ENCODE measurements around the gene ARMCX4.
"Not testable (repeated sequence)": the region's sequence is repeated elsewhere in the genome, so short reads cannot be mapped to it uniquely, and the experiment has no call there.

ARMCX4 gene

DNA sequence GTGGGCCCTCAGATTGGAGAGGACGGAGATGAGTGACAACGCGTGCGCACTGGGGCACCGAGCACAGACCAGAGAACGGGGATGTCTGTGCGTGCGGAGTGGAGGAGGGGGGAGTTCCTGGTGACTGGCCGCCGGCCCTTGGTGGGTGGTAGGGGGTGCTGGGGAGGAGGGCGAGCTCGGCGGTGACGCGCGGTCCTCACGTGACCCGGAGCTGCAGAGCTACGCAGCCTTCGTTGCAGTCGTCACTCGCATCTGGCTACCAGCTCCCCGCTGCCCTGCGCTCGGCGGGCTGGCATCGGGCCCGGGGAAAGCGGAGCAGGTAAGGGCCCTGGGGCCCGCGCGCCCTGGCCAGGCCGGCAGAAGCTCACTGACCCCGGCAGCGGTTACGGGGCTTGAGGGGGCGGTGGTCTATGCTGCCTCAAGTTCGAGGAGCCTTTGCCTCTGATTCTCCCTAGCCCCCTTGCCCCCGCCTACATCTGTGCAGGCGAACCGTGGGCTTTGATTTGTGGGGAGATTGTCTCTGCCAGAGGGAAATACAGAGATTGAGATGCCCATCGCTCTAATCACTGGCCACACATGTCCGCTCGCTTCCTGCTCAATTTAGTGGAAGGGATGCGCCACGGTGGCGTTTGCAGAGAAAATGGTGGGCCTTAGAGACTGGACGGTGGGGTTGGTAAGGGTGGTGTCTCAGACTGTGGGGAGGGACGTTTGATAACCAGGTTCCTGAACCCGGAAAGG lies at the start of gene ARMCX4:
TSS of gene ARMCX4 (plus strand) at position 245 of the 738 bp plus-strand sequence. CDS start 3,134 bp downstream, outside the sequence.
- peak; percentile 85 for DNase-seq

DNA sequence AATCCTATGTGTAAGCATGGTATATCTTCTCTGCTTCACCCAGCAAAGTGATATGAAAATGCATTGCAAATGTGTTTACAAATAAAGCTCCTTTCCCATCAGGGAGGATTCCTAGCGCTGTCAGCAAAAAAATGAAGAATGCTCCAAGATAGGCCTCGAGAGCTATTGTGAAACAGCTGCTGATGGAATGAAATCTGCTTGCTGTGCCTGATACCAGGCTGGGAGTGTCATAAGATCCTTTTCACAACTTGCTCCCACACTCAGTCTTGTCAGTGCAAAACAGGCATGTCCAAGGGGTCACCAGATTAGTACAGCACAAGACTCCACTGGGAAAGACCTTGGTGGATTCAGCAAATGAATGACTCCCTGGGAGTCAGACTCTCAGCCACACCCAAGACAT lies 43.2 kb upstream of the ARMCX4 start:
- no peak for DNase-seq

DNA sequence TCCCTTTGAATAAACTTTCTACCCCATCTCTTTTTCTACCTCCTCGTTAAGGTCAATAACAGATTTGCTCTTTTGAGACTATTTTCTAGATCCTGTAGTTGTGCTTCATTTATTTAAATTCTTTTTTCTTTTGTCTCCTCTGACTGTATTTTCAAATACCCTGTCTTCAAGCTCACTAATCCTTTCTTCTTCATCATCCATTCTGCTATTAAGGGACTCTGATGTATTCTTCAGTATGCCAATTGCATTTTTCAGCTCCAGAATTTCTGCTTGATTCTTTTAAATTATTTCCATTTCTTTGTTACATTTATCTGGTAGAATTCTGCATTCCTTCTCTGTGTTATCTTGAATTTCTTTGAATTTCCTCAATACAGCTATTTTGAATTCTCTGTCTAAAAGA lies 36.0 kb upstream of the ARMCX4 start:
- no peak for DNase-seq

DNA sequence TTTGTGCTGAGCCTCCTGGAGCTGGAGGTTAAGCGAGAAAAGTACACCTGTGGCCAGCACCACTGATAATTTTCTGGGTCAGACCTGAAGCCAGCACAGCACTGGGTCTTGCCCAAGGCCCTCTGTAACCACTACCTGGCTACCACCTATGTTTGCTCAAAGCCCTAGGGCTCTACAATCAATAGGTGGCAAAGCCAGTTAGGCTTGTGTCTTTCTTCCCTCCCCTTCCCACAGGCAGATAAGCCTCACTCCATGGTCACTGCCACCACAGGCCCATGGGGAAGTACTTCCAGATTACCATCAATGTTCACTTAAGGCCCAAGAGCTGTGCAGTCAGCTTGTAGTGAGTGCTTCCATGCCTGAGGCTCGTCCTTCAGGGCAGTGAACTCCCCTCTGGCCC lies 35.2 kb upstream of the ARMCX4 start:
- no peak for DNase-seq

DNA sequence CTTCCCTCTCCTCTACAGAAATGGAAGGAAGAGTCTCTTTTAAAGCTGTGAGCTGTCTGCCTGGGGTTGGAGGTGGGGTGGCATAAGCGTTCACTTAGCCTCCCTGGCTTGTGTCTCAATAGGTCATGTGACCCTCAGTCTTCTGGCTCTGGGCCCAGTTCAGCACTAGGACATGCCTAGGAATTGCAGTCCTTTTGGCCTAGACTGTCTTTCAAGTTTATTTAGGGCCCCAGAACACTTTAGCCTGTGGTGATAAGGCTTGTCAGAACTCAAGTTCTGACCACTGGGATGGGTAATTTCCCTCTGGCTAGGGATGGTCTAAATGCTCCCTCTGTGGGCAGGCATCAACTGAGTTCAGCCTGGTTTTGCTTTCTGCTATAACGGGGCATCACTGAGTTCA lies 34.3 kb upstream of the ARMCX4 start:
- no peak for DNase-seq

DNA sequence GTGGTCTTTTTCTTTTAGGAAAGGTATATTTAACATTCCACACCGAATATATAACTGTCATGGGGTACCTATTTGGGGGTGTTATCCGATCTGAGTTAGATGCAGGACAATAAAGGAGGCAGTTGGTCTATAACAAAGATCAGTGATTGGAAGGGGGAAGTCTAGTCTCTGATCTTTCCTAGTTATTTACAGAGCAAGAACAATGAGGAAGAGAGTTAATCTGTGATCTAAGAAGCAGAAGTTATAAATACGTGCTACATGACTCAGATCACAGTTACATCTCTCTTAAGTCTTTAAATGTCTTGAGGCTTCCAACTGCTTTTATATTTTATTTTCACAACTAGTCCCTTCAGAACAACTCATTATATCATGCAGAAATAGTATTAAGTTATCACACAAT lies 33.2 kb upstream of the ARMCX4 start:
- DNase-seq = no peak

DNA sequence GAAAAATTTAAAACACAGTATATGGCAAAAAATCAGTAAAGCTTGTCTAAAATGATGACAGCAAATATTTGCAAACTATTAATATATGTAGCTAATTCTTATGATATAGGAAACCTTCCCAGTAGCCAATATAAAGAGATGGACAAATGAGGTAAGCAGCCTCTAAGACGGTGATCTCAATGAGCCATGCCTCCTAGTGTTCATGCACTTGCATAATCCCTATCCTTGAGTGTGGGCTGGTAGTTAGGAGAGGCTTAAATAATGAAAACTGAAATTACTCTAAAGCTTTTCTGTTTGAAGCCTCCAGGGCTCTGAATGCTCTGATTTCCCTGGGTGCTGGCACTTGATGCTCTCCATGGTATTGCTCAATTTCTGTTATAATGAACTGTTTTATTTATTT lies 24.6 kb upstream of the ARMCX4 start:
- no peak for DNase-seq

DNA sequence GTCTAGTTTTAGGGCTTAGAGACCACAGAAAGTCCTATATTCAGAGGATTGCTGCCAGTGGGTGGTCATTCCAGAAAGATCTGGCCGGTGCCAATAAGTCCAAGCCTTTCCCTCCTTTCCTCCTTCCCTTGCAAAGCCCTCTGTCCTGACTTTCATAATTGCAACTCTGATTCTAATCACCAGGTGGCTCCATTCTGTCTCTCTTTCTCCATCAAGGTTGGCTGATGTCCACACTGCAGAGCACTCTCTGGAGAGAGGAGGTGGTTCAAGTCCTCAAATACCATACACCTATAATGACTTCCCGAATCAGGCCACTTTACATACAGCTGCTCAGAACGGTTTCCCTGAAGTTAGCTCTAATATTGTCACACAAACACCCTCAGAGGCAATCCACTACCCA lies 22.4 kb upstream of the ARMCX4 start:
- no peak for DNase-seq

DNA sequence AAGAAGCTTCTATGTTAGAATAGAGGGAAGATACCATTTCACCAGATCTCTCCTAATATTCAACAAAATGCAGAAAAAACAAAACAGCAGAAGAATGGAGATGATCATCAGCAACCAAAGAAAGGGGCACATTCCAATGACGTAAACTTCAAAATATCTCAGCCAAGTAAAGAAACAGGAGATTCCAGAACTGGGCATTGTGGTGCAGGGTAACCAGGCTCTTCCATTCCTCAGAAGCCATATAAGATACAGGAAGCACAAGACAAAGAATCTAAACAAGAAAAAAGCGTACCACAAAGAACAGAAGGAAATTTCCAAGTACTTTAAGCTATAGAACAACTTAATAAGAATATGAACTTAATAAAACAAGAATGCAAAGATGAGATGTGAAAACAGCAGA lies 6.9 kb upstream of the ARMCX4 start:
- DNase-seq = no peak

DNA sequence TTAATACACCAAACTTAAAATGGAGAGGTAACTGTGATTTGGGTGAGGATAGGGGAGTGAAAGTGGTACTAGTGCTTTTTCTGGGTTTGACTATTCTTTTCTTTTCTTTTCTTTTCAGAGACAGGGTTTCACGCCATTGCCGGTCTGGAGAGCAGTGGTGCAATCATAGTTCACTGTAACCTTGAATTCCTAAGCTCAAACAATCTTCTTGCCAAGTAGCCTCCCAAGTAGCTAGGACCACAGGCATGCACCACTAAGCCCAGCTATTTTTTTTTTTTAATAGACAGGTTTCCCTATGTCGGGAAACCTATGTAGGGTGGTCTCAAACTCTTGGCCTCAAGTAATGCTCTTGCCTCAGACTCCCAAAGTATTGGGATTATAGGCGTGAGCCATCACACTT lies 3.0 kb upstream of the ARMCX4 start:
- no peak for DNase-seq

DNA sequence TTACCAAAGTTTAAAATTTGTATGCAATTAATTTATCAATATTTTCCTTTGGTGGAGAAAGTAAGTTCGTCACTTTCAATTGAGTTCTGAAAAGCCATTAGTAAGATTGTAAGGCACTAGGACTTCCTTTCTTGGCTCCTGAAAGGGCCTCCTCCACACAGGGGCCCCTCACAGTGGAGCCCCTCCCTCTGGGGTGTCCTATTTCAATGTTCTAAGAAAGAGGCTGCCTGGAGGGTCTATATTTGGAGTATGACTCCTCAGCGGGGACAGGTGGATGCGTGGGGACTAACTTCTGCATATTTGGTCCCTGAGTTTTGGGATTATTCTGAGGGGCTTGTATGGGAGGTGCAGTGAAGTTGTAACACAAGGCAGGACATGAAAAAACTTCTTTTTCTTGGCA lies 1.6 kb upstream of the ARMCX4 start:
- no peak for DNase-seq

DNA sequence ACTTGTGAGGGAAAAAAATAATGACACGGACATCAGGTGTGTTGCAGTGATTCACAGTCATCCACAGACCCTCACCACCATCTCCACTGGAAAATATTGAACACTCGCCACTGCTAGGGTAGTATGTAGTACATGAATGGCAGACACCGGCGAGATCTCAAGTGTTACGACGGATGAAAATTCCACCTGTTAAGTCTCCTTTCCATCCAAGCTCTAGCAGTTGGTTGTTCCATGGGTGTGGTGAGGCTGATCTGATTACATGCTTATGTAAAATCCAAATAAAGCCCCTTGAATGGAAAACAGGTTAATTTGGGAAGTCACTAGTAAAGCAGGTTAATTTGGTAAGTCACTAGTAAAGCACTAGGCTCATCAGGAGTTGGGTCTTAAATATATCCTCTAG lies 1.1 kb upstream of the ARMCX4 start:
- DNase-seq = no peak

DNA sequence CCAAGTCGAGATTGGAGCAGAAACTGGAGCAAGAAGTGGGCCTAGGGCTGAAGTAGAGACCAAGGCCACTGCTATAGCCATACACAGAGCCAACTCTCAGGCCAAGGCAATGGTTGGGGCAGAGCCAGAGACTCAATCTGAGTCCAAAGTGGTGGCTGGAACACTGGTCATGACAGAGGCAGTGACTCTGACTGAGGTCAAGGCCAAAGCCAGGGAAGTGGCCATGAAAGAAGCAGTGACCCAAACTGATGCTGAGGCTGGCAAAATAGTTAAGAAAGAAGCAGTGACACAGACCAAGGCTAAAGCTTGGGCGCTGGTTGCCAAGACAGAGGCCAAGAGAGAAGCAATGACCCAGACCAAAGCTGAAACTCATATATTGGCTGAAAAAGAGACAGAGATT lies 3.5 kb downstream of the ARMCX4 start:
- no peak for DNase-seq

DNA sequence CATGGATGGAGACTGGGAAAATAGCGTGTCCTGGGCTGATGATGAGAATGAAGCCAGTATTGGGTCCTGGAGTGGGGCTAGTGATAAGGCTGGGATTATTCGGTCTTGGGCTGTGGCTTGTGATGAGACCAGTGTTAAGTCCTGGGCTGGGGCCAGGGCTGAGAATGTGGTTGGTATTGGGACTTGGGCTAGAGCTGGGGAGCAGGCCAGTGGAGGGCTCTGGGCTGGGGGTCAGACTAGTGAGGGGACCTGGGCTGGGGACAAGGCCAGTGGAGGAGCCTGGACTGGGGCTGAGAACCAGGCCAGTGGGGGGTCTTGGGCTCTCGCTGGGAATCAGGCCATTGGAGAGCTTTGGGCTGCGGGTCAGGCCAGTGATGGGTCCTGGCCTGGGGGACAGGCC lies 6.7 kb downstream of the ARMCX4 start:
- no peak for DNase-seq

DNA sequence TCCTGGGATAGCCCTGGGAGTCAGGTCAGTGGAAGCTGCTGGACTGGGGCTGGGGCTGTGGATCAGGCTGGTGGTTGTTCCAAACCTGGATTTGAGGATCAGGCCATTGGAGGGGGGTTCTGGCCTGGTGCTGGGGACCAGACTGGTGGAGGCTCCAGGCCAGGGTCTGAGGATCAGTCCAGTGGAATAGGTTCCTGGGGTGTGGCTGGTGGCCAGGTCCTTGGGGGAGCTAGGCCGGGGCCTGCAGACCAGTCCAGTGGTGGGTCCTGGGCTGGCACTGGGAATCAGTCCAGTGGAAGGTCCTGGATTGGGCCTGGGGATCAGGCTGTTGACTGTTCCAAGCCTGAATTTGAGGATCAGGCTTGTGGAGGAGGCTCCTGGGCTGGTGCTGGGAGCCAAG lies 8.0 kb downstream of the ARMCX4 start:
- no peak for DNase-seq

DNA sequence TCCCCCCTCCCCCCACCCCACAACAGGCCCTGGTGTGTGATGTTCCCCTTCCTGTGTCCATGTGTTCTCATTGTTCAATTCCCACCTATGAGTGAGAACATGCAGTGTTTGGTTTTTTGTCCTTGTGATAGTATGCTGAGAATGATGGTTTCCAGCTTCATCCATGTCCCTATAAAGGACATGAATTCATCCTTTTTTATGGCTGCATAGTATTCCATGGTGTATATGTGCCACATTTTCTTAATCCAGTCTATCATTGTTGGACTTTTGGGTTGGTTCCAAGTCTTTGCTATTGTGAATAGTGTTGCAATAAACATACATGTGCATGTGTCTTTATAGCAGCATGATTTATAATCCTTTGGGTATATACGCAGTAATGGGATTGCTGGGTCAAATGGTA lies 17.7 kb downstream of the ARMCX4 start:
- DNase-seq = not testable (repeated sequence)

DNA sequence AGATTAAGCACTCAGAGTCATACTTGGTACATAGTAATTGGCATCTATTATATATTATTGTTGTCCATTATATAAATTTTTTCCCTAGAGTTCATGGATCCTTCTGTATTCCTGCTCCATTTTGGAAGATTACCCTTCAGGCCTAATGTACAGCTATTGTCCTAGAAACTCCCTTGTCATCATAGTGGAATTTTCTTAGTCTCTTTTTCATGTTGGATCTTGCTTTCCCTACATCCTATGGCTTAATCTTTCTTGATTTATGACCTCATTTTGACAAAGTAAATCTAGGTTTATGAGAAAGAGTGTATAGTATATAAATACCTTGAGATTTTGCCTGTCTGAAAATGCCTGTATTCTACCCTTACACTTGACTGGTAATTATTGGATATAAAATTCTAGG lies 22.1 kb downstream of the ARMCX4 start:
- no peak for DNase-seq

DNA sequence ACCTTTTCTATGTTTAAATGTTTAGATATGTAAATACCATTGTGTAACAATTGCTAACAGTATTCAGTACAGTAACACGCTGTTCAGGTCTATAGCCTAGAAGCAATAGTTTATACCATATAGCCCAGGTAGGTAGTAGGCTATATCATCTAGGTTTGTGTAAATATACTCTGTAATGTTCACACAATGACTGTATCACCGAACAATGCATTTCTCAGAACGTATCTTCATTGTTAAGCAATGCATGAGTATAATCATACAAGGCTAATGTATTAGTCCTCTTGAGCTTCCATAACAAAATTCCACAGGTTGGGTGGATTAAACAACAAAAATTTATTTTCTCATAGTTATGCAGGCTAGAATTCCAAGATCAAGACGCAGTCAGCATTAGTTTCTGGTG lies 22.7 kb downstream of the ARMCX4 start:
- DNase-seq = no peak

DNA sequence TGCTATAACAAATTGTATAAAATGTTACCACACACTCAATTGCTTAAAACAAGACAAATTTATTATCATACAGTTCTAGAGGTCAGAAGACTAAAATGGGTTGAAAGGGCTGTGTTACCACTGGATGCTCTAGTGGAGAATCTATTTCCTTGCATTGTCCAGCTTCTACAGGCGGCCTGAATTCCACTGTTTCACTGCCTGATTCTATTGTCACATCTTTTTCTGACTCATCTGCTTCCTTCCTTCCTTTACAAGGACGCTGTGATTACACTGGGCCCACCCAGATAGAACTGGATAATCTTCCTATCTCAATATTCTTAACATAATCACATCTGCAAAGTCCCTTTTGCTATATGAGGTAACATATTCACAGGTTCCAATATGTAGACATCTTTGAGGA lies 45.7 kb downstream of the ARMCX4 start:
- no peak for DNase-seq

Data from femur (tissue), 1 donor.